NCI-H2196 (cell line): ENCODE results near the gene NLGN1.

ENCODE experiments used
- DNase-seq: peaks from one replicate; lab custom pipeline; 2025; ENCODE audit not compliant: unreplicated experiment; lab: John Stamatoyannopoulos, UW

NLGN1 gene

GRCh38 chr3:173825730-173826129, 428.2 kb downstream of the NLGN1 start:
- DNase-seq = no peak

GRCh38 chr3:173826416-173826815, 428.9 kb downstream of the NLGN1 start:
- no peak for DNase-seq

GRCh38 chr3:173826901-173827609, 429.5 kb downstream of the NLGN1 start:
- no peak for DNase-seq

GRCh38 chr3:173838644-173839043, 441.1 kb downstream of the NLGN1 start:
- DNase-seq = no peak

GRCh38 chr3:173839859-173840258, 442.3 kb downstream of the NLGN1 start:
- no peak for DNase-seq

GRCh38 chr3:173841334-173841733, 443.8 kb downstream of the NLGN1 start:
- no peak for DNase-seq

- DNase-seq = no peak
These were observed 445.5 kb downstream of the NLGN1 start for GRCh38 chr3:173843060-173843459.

GRCh38 chr3:173846584-173846983, 449.0 kb downstream of the NLGN1 start:
- no peak for DNase-seq

GRCh38 chr3:173849489-173849888, 451.9 kb downstream of the NLGN1 start:
- DNase-seq = no peak

GRCh38 chr3:173857154-173857553, 459.6 kb downstream of the NLGN1 start:
- DNase-seq = no peak

- DNase-seq = no peak
These were observed 465.2 kb downstream of the NLGN1 start for GRCh38 chr3:173862701-173863100.

GRCh38 chr3:173863551-173863950, 466.0 kb downstream of the NLGN1 start:
- no peak for DNase-seq

GRCh38 chr3:173865900-173866498, 468.5 kb downstream of the NLGN1 start:
- peak; percentile 9 for DNase-seq

GRCh38 chr3:173869766-173870165, 472.2 kb downstream of the NLGN1 start:
- no peak for DNase-seq

GRCh38 chr3:173870976-173871375, 473.4 kb downstream of the NLGN1 start:
- DNase-seq = no peak

- DNase-seq = no peak
These were observed 478.2 kb downstream of the NLGN1 start for GRCh38 chr3:173875790-173876189.

- DNase-seq = no peak
These were observed 478.9 kb downstream of the NLGN1 start for GRCh38 chr3:173876476-173876875.

GRCh38 chr3:173887888-173888287, 490.3 kb downstream of the NLGN1 start:
- DNase-seq = no peak

- DNase-seq = no peak
These were observed 492.1 kb downstream of the NLGN1 start for GRCh38 chr3:173889596-173889995.

- DNase-seq = no peak
These were observed 492.5 kb downstream of the NLGN1 start for GRCh38 chr3:173890091-173890490.

- DNase-seq = no peak
These were observed 493.9 kb downstream of the NLGN1 start for GRCh38 chr3:173891272-173892100.

- no peak for DNase-seq
These were observed 495.0 kb downstream of the NLGN1 start for GRCh38 chr3:173892547-173892946.
